Fibroblast of lung (primary cell): ENCODE results near the gene RIMS1.

Experiments used
- CTCF ChIP-seq, 2 donors: IDR thresholded peaks in 1 of 2; conservative IDR thresholded peaks in 1 of 2; 1 replicate in 1 of 2; 2 replicates in 1 of 2; pipeline ENCODE4 v1.5.1; 2011 to 2012; ENCODE audit warnings: low read length in 2 of 2, control low read depth in 1 of 2, inconsistent platforms in 1 of 2, low read depth in 1 of 2, mild to moderate bottlenecking in 1 of 2
- EZH2 ChIP-seq: IDR thresholded peaks from 2 replicates; pipeline ENCODE4 v1.5.1; 2012; ENCODE audit warnings: low read length, control low read depth, mild to moderate bottlenecking; ENCODE audit errors: missing control alignments

GRCh38 chr6:72094506-72094905 lies 208.2 kb downstream of the RIMS1 start:
- TF ChIP-seq CTCF (conservative IDR thresholded peaks at IDR 0.05 in 1 of 2, IDR thresholded peaks at IDR 0.05 in 1 of 2; ENCODE audit: low read depth in 1 of 2, low read length in 2 of 2) = no peak
- TF ChIP-seq EZH2 = no peak
